ENCODE measurements around the gene DHODH. TPM values are rescaled to one million over a fixed set of nuclear protein-coding genes. Genes with fewer than 3 reads are reported as not detected.
"Not testable (repeated sequence)": the region's sequence is repeated elsewhere in the genome, so short reads cannot be mapped to it uniquely, and the experiment has no call there.

Gene DHODH
- total RNA-seq, 1 donor from 2014 or later: 4.7 TPM

- Mint-ChIP-seq H3K4me1 (ENCODE audit: unreplicated experiment) (peaks cover 3% of the 10 kb centered on the region), H3K4me3 (ENCODE audit: unreplicated experiment) (no peak overlapping the region), H3K27ac (ENCODE audit: unreplicated experiment) (no peak overlapping the region), H3K27me3 (ENCODE audit: unreplicated experiment) (peaks cover 1% of the 10 kb centered on the region), H3K9me3 (ENCODE audit: unreplicated experiment) (no peaks in the 10 kb centered on the region), H3K36me3 (ENCODE audit: low read depth, unreplicated experiment) (no peaks in the 10 kb centered on the region)
- TF ChIP-seq, protein P1, sequence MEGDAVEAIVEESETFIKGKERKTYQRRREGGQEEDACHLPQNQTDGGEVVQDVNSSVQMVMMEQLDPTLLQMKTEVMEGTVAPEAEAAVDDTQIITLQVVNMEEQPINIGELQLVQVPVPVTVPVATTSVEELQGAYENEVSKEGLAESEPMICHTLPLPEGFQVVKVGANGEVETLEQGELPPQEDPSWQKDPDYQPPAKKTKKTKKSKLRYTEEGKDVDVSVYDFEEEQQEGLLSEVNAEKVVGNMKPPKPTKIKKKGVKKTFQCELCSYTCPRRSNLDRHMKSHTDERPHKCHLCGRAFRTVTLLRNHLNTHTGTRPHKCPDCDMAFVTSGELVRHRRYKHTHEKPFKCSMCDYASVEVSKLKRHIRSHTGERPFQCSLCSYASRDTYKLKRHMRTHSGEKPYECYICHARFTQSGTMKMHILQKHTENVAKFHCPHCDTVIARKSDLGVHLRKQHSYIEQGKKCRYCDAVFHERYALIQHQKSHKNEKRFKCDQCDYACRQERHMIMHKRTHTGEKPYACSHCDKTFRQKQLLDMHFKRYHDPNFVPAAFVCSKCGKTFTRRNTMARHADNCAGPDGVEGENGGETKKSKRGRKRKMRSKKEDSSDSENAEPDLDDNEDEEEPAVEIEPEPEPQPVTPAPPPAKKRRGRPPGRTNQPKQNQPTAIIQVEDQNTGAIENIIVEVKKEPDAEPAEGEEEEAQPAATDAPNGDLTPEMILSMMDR (IDR thresholded peaks at IDR 0.05; ENCODE audit: unreplicated experiment): no peak
- no peak for DNase-seq (ENCODE audit: low spot score)
Observed at GRCh38 chr16:72001180-72001874, 7.2 kb upstream of the DHODH start.

GRCh38 chr16:72002619-72003018 lies 5.9 kb upstream of the DHODH start:
- no peaks in the 10 kb centered on the region for H3K9me3 Mint-ChIP-seq (ENCODE audit: unreplicated experiment)
- H3K36me3 Mint-ChIP-seq (ENCODE audit: low read depth, unreplicated experiment): no peaks in the 10 kb centered on the region
- DNase-seq (ENCODE audit: low spot score): no peak
- H3K4me3 Mint-ChIP-seq (ENCODE audit: unreplicated experiment): no peak overlapping the region
- H3K4me1 Mint-ChIP-seq (ENCODE audit: unreplicated experiment): no peaks in the 10 kb centered on the region
- peaks cover 1% of the 10 kb centered on the region for H3K27me3 Mint-ChIP-seq (ENCODE audit: unreplicated experiment)
- H3K27ac Mint-ChIP-seq (ENCODE audit: unreplicated experiment): no peak overlapping the region
- TF ChIP-seq, protein P1 (IDR thresholded peaks at IDR 0.05; ENCODE audit: unreplicated experiment): no peak

DNA sequence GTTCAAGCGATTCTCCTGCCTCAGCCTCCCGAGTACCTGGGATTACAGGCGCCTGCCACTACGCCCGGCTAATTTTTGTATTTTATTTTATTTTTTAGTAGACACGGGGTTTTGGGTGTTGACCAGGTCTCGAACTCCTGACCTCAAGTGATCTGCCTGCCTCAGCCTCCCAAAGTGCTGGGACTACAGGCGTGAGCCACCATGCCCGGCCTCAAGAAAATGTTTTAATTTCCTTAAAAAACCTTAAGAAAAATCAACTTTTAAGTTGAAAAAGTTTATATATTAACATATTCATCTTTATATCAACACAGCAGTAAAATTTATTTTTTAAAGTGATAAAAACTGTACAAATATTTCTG lies 500 bp upstream of the DHODH start:
- H3K4me1 Mint-ChIP-seq (ENCODE audit: unreplicated experiment); H3K36me3 Mint-ChIP-seq (ENCODE audit: low read depth, unreplicated experiment); H3K9me3 Mint-ChIP-seq (ENCODE audit: unreplicated experiment); H3K27me3 Mint-ChIP-seq (ENCODE audit: unreplicated experiment); DNase-seq (ENCODE audit: low spot score); H3K27ac Mint-ChIP-seq (ENCODE audit: unreplicated experiment): not testable (repeated sequence)
- H3K4me3 Mint-ChIP-seq (ENCODE audit: unreplicated experiment): peak overlapping the region; percentile 96

GRCh38 chr16:72009779-72010178 lies 1.2 kb downstream of the DHODH start:
- Mint-ChIP-seq H3K36me3 (ENCODE audit: low read depth, unreplicated experiment) (no peaks in the 10 kb centered on the region), H3K27me3 (ENCODE audit: unreplicated experiment) (peaks cover 7% of the 10 kb centered on the region), H3K4me3 (ENCODE audit: unreplicated experiment) (peak overlapping the region; percentile 24), H3K27ac (ENCODE audit: unreplicated experiment) (no peak overlapping the region), H3K4me1 (ENCODE audit: unreplicated experiment) (peaks cover 9% of the 10 kb centered on the region), H3K9me3 (ENCODE audit: unreplicated experiment) (no peaks in the 10 kb centered on the region)
- TF ChIP-seq, protein P1 (IDR thresholded peaks at IDR 0.05; ENCODE audit: unreplicated experiment): no peak
- DNase-seq (ENCODE audit: low spot score): no peak

- no peak for DNase-seq (ENCODE audit: low spot score)
- H3K4me1 Mint-ChIP-seq (ENCODE audit: unreplicated experiment): peaks cover 9% of the 10 kb centered on the region
- peaks cover 10% of the 10 kb centered on the region for H3K27me3 Mint-ChIP-seq (ENCODE audit: unreplicated experiment)
- no peak overlapping the region for H3K27ac Mint-ChIP-seq (ENCODE audit: unreplicated experiment)
- H3K36me3 Mint-ChIP-seq (ENCODE audit: low read depth, unreplicated experiment): no peaks in the 10 kb centered on the region
- no peak overlapping the region for H3K4me3 Mint-ChIP-seq (ENCODE audit: unreplicated experiment)
- H3K9me3 Mint-ChIP-seq (ENCODE audit: unreplicated experiment): no peaks in the 10 kb centered on the region
- TF ChIP-seq, protein P1 (IDR thresholded peaks at IDR 0.05; ENCODE audit: unreplicated experiment): no peak
Observed at GRCh38 chr16:72012607-72013006, 4.1 kb downstream of the DHODH start.

Measured in endothelial cell (in vitro differentiated cells).